K562 (cell line): Measurements from ENCODE around the gene FSTL4.
A peak's percentile ranks its signal among the peaks of the same experiment; 100 is the strongest.

Experiments used
- CREB1 ChIP-seq, 2 experiments: sonication (generic) in 1 of 2; formaldehyde crosslinking in 1 of 2; IDR thresholded peaks; 2 replicates each; pipeline versions ENCODE4 v1.6.1 to v1.8.0; 2012 to 2022; ENCODE audit warnings: inconsistent platforms in 1 of 2, mild to moderate bottlenecking in 1 of 2, missing genetic modification reagents in 1 of 2, moderate library complexity in 1 of 2
- POLR2AphosphoS5 ChIP-seq: IDR thresholded peaks from 2 replicates; pipeline ENCODE4 v1.6.1; 2011; ENCODE audit warnings: mild to moderate bottlenecking, low read depth, low read length, moderate library complexity; ENCODE audit not compliant: control insufficient read depth, insufficient read depth

DNA sequence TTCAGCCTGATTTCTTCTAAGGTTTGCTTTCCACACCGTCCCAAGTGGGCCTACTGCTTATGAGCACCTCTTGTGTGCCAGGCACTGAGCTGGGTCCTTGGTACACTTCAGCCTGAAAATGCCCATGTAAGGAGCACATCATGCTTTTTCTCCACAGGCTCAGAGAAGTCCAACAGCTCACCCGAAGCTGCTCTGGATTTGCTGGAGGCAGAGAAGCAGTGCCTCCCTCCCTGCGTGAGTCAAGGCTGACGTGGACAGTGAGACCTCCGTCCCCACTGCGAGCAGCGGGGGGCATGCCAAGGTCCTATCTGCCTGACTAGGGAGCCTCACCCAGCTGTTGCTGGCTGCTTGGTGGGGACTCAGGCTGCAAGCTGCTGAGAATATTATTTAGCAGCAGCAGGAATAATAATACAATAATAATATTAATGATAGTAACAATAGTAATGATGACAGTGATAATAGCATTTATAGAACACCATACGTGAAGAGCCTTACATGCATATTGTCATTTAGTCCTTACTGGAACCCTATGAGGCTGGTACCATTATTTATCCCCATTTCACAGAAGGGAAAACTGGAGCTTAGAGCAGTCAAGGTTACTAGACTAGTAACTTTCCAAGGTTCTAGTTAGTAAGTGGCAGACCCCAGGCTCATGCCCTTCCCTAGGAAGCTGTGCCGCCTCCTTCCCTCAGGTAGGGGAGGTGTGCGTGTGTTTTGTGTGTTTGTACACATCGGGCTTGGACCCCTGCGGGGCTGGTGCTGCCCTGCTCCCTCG, 365.8 kb downstream of the FSTL4 start:
- TF ChIP-seq CREB1 (IDR thresholded peaks at IDR 0.05) (no peak), CREB1 (CRISPR knock-in tag; IDR thresholded peaks at IDR 0.05) (0 out of 2 replicates have a peak, but pooled peaks have one; percentile 10), POLR2AphosphoS5 (no peak)
